Measurements from ENCODE around the gene AKT1. TPM values are rescaled to one million over a fixed set of nuclear protein-coding genes. Genes with fewer than 3 reads are reported as not detected.

Gene AKT1
- total and polyA plus RNA-seq, 2 of the 13 experiments (the other 11 are each of a cell fraction or from before 2014, with no cell fraction given), result 96.2 to 116 TPM

GRCh38 chr14:104723651-104724406 is 71.7 kb downstream of the AKT1 start, which contains the start of gene ADSS1 (continued):
- peak; percentile 93; the same call in 1 of the 2 replicates for TF ChIP-seq ZBTB10 (CRISPR knock-in tag; IDR thresholded peaks at IDR 0.05; ENCODE audit: borderline replicate concordance)
- TF ChIP-seq ZNF607 (CRISPR knock-in tag; IDR thresholded peaks at IDR 0.05; ENCODE audit: borderline replicate concordance), result peak; percentile 32; the same call in 1 of the 2 replicates
- peak; percentile 52; the same call in 1 of the 2 replicates for TF ChIP-seq ZNF710 (CRISPR knock-in tag; IDR thresholded peaks at IDR 0.05; ENCODE audit: borderline replicate concordance)
- 0 out of 2 replicates have a peak, but pooled peaks have one; percentile 23 for TF ChIP-seq ATF2 (CRISPR knock-in tag; IDR thresholded peaks at IDR 0.05)
- peak in 1 of 2 experiments; percentile 76; a peak in 2 of 4 replicates for TF ChIP-seq NR2F1 (CRISPR knock-in tag; IDR thresholded peaks at IDR 0.05)
- TF ChIP-seq, protein P1, sequence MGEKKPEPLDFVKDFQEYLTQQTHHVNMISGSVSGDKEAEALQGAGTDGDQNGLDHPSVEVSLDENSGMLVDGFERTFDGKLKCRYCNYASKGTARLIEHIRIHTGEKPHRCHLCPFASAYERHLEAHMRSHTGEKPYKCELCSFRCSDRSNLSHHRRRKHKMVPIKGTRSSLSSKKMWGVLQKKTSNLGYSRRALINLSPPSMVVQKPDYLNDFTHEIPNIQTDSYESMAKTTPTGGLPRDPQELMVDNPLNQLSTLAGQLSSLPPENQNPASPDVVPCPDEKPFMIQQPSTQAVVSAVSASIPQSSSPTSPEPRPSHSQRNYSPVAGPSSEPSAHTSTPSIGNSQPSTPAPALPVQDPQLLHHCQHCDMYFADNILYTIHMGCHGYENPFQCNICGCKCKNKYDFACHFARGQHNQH (CRISPR knock-in tag; IDR thresholded peaks at IDR 0.05), result peak; percentile 15; the same call in 1 of the 2 replicates
- no peak for TF ChIP-seq PHF5A (CRISPR knock-in tag; IDR thresholded peaks at IDR 0.05; ENCODE audit: low read depth, unreplicated experiment)
- TF ChIP-seq SP2 (CRISPR knock-in tag; IDR thresholded peaks at IDR 0.05), result peak; percentile 22; the same call in 1 of the 2 replicates
- TF ChIP-seq, protein P2, sequence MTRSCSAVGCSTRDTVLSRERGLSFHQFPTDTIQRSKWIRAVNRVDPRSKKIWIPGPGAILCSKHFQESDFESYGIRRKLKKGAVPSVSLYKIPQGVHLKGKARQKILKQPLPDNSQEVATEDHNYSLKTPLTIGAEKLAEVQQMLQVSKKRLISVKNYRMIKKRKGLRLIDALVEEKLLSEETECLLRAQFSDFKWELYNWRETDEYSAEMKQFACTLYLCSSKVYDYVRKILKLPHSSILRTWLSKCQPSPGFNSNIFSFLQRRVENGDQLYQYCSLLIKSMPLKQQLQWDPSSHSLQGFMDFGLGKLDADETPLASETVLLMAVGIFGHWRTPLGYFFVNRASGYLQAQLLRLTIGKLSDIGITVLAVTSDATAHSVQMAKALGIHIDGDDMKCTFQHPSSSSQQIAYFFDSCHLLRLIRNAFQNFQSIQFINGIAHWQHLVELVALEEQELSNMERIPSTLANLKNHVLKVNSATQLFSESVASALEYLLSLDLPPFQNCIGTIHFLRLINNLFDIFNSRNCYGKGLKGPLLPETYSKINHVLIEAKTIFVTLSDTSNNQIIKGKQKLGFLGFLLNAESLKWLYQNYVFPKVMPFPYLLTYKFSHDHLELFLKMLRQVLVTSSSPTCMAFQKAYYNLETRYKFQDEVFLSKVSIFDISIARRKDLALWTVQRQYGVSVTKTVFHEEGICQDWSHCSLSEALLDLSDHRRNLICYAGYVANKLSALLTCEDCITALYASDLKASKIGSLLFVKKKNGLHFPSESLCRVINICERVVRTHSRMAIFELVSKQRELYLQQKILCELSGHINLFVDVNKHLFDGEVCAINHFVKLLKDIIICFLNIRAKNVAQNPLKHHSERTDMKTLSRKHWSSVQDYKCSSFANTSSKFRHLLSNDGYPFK (CRISPR knock-in tag; IDR thresholded peaks at IDR 0.05; ENCODE audit: borderline replicate concordance), result peak; percentile 74; the same call in 1 of the 2 replicates
- TF ChIP-seq AGO2 (optimal IDR thresholded peaks at IDR 0.05; ENCODE audit: low read depth, low read length), result peak; percentile 81
- TF ChIP-seq CERS6 (CRISPR knock-in tag; IDR thresholded peaks at IDR 0.05), result no peak
- TF ChIP-seq XRCC5 (optimal IDR thresholded peaks at IDR 0.05; ENCODE audit: low read length), result peak; percentile 86
- TF ChIP-seq SOX5 (CRISPR knock-in tag; IDR thresholded peaks at IDR 0.05; ENCODE audit: borderline replicate concordance), result no peak
- peak; percentile 50 for TF ChIP-seq MAX (IDR thresholded peaks at IDR 0.05)
- TF ChIP-seq ZNF550 (CRISPR knock-in tag; IDR thresholded peaks at IDR 0.05; ENCODE audit: borderline replicate concordance), result 0 out of 2 replicates have a peak, but pooled peaks have one; percentile 54
